OCI-LY7 (cell line): ENCODE data around the gene VPS45. TPM values are rescaled to one million over a fixed set of nuclear protein-coding genes. Genes with fewer than 3 reads are reported as not detected.
"Not testable (repeated sequence)": the region's sequence is repeated elsewhere in the genome, so short reads cannot be mapped to it uniquely, and the experiment has no call there.

Source experiments
- BruUV-seq: library from RNA; stranded (reverse); fragments of 400-500 nt; replicated peaks from 2 replicates; lab custom pipeline; 2021; lab: Mats Ljungman, UMichigan
- CTCF ChIA-PET: fragments of 300-600 bp; sonication (Branson Sonifier 250); formaldehyde crosslinking; loops from one replicate; lab custom pipeline; 2022; ENCODE audit warnings: antibody characterized with exemption; ENCODE audit not compliant: unreplicated experiment; lab: Charles Lee
- POLR2A ChIA-PET: fragments of 300-600 bp; sonication (Branson Sonifier 250); formaldehyde crosslinking; loops from one replicate; lab custom pipeline; 2022; ENCODE audit warnings: antibody characterized with exemption; lab: Charles Lee
- DNase-seq: peaks from one replicate; pipeline ENCODE4 v3.0.0-alpha.2; 2015; ENCODE audit warnings: low spot score
- H2AFZ ChIP-seq: fragments of 200-600 bp; sonication (generic), shearing (Covaris generic); 2 replicates; pipeline ENCODE4 v1.6.1; 2014; ENCODE audit warnings: mild to moderate bottlenecking, antibody characterized with exemption, low read length, moderate library complexity
- H3K27ac ChIP-seq: fragments of 200-600 bp; sonication (generic); 2 replicates; pipeline ENCODE4 v1.5.1; 2014; ENCODE audit warnings: mixed run types, low read depth, mild to moderate bottlenecking, moderate library complexity, low read length, inconsistent platforms; ENCODE audit not compliant: poor library complexity, severe bottlenecking
- H3K36me3 ChIP-seq: fragments of 200-600 bp; sonication (generic); 2 replicates; pipeline ENCODE4 v1.6.1; 2014; ENCODE audit warnings: mild to moderate bottlenecking, antibody characterized with exemption, low read length, moderate library complexity, mixed read lengths; ENCODE audit not compliant: insufficient read depth
- H3K4me1 ChIP-seq: fragments of 200-600 bp; sonication (generic); 2 replicates; pipeline ENCODE4 v1.5.1; 2014; ENCODE audit warnings: mild to moderate bottlenecking, low read length; ENCODE audit not compliant: insufficient read depth, poor library complexity, severe bottlenecking
- H3K4me2 ChIP-seq: fragments of 200-600 bp; sonication (generic); 2 replicates; pipeline ENCODE4 v1.6.1; 2014; ENCODE audit warnings: mild to moderate bottlenecking, low read length
- H3K4me3 ChIP-seq: fragments of 200-600 bp; sonication (generic); 2 replicates; pipeline ENCODE4 v1.5.1; 2014; ENCODE audit warnings: mild to moderate bottlenecking, low read depth, low read length; ENCODE audit not compliant: poor library complexity, severe bottlenecking
- H3K79me2 ChIP-seq: fragments of 200-600 bp; sonication (generic); 2 replicates; pipeline ENCODE4 v1.6.1; 2016; ENCODE audit warnings: low read depth, mild to moderate bottlenecking, low read length, moderate library complexity, mixed read lengths; ENCODE audit not compliant: insufficient read depth
- H3K9me2 ChIP-seq: fragments of 200-600 bp; sonication (generic); 2 replicates; pipeline ENCODE4 v1.6.1; 2016; ENCODE audit warnings: mild to moderate bottlenecking, low read length, mixed read lengths; ENCODE audit not compliant: insufficient read depth
- H3K9me3 ChIP-seq: fragments of 200-600 bp; sonication (generic); 2 replicates; pipeline ENCODE4 v1.6.1; 2014; ENCODE audit warnings: mild to moderate bottlenecking, mixed run types, low read length, mixed read lengths
- H4K20me1 ChIP-seq: fragments of 200-600 bp; sonication (generic); 2 replicates; pipeline ENCODE4 v1.6.1; 2014; ENCODE audit warnings: mild to moderate bottlenecking, antibody characterized with exemption, low read length, moderate library complexity, mixed read lengths; ENCODE audit not compliant: insufficient read depth
- EZH2phosphoT487 ChIP-seq: fragments of 200-600 bp; sonication (generic); IDR thresholded peaks from 2 replicates; pipeline ENCODE4 v1.6.1; 2018; ENCODE audit warnings: low read depth, borderline replicate concordance, mild to moderate bottlenecking, mixed run types, antibody characterized with exemption, low read length, moderate library complexity, mixed read lengths
- intact Hi-C: fragments of 100-400 bp; cut with micrococcal nuclease; formaldehyde crosslinking; loops from one replicate; pipeline ENCODE4 v1.10.0; 2022; ENCODE audit not compliant: unreplicated experiment
- total RNA-seq, 2 experiments: library from RNA; depleted of rRNA in 1 of 2; stranded (reverse); fragments of >200 nt in 1 of 2; shearing (Covaris generic) in 1 of 2; gene quantifications; 2 replicates each; pipeline ENCODE4 v1.2.3, GENCODE V29; 2014 to 2022
- TF ChIP-seq, protein P1 (sequence below): fragments of 200-600 bp; sonication (generic); conservative IDR thresholded peaks from 2 replicates; pipeline ENCODE4 v1.5.1; 2014; ENCODE audit warnings: mild to moderate bottlenecking, antibody characterized with exemption, low read length, moderate library complexity, mixed read lengths

VPS45 gene
- total RNA-seq, 2 experiments from 2014 or later, result 40.2 to 54.4 TPM

DNA sequence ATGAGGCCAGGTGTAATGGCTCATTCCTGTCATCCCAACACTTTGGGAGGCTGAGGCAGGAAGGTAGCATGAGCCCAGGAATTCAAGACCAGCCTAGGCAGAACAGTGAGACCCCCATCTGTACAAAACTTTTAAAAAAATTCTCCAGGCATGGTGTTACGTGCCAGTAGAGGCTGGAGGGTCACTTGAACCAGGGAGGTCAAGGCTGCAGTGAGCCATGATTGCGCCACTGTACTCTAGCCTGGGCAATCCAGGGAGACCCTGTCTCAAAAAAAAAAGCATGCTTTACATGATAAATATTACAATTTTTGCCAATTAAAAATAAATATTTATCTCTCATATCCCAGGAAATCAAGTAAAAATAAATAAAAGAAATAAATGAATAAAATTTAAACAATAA is 17.6 kb upstream of the VPS45 start:
- TF ChIP-seq, protein P1, sequence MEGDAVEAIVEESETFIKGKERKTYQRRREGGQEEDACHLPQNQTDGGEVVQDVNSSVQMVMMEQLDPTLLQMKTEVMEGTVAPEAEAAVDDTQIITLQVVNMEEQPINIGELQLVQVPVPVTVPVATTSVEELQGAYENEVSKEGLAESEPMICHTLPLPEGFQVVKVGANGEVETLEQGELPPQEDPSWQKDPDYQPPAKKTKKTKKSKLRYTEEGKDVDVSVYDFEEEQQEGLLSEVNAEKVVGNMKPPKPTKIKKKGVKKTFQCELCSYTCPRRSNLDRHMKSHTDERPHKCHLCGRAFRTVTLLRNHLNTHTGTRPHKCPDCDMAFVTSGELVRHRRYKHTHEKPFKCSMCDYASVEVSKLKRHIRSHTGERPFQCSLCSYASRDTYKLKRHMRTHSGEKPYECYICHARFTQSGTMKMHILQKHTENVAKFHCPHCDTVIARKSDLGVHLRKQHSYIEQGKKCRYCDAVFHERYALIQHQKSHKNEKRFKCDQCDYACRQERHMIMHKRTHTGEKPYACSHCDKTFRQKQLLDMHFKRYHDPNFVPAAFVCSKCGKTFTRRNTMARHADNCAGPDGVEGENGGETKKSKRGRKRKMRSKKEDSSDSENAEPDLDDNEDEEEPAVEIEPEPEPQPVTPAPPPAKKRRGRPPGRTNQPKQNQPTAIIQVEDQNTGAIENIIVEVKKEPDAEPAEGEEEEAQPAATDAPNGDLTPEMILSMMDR, result no peak
- no peak for TF ChIP-seq EZH2phosphoT487
- POLR2A ChIA-PET, result no interaction called here
- H3K9me2 ChIP-seq, result no peaks in the 10 kb centered on the region
- no peak overlapping the region for H3K4me2 ChIP-seq
- intact Hi-C loops, result loop anchor here (1.0 to 5.0 kb wide), 4 partner anchors 48 to 162 kb away; no protein-coding TSS in a partner anchor
- CTCF ChIA-PET, result no interaction called here
- H4K20me1 ChIP-seq, result no peaks in the 10 kb centered on the region
- no peaks in the 10 kb centered on the region for H3K79me2 ChIP-seq
- H3K27ac ChIP-seq, result no peak overlapping the region
- H3K4me1 ChIP-seq, result peaks cover 19% of the 10 kb centered on the region
- H3K4me3 ChIP-seq, result no peak overlapping the region
- no peaks in the 10 kb centered on the region for H3K36me3 ChIP-seq
- DNase-seq, result no peak
- H3K9me3 ChIP-seq, result no peaks in the 10 kb centered on the region
- BruUV-seq, result no TSS peak
- no peak overlapping the region for H2AFZ ChIP-seq

GRCh38 chr1:150051089-150051373 is 16.5 kb upstream of the VPS45 start:
- POLR2A ChIA-PET, result interaction anchor here (0.6 to 0.7 kb wide), 2 partner anchors 73 to 176 kb away, joined by 4 to 6 read pairs; no protein-coding TSS in a partner anchor
- Histone ChIP-seq H3K4me1 (peaks cover 19% of the 10 kb centered on the region), H3K79me2 (no peaks in the 10 kb centered on the region), H3K27ac (no peak overlapping the region), H3K9me3 (no peaks in the 10 kb centered on the region), H2AFZ (no peak overlapping the region), H3K4me2 (no peak overlapping the region), H4K20me1 (no peaks in the 10 kb centered on the region), H3K9me2 (no peaks in the 10 kb centered on the region), H3K36me3 (no peaks in the 10 kb centered on the region), H3K4me3 (no peak overlapping the region)
- DNase-seq, result no peak
- BruUV-seq, result no TSS peak
- no peak for TF ChIP-seq EZH2phosphoT487
- TF ChIP-seq, protein P1, result no peak
- CTCF ChIA-PET, result no interaction called here
- intact Hi-C loops, result loop anchor here (5.0 kb wide), 2 partner anchors 49 to 116 kb away; no protein-coding TSS in a partner anchor

DNA sequence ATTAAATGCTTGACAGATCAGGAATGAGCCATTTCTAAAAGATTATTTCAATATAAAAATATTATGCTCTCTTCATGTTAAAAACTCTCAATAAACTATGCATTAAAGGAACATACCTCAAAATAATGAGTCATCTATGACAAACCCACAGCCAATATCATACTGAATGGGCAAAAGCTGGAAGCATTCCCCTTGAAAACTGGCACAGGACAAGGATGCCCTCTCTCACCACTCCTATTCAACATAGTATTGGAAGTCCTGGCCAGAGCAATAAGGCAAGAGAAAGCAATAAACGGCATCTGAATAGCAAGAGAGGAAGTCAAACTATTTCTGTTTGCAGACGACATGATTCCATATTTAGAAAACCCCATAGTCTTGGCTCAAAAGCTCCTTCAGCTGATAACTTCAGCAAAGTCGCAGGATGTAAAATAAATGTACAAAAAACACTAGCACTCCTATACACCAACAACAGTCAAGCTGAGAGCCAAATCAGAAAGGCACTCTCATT is 15.6 kb upstream of the VPS45 start:
- CTCF ChIA-PET, H3K4me3 ChIP-seq: not testable (repeated sequence)
- POLR2A ChIA-PET, result interaction anchor here (0.7 kb wide), 1 partner anchor 163 kb away, joined by 3 read pairs; no protein-coding TSS in a partner anchor

More for the DNA sequence above, 15.6 kb upstream of the VPS45 start:
- not testable (repeated sequence) for H3K9me3 ChIP-seq, H4K20me1 ChIP-seq, H2AFZ ChIP-seq, H3K36me3 ChIP-seq, BruUV-seq, H3K79me2 ChIP-seq, H3K9me2 ChIP-seq, H3K27ac ChIP-seq
- peak; percentile 21 for DNase-seq
- H3K4me2 ChIP-seq, result peak overlapping the region; percentile 48
- intact Hi-C loops, result loop anchor here (5.0 kb wide), 2 partner anchors 50 to 115 kb away; no protein-coding TSS in a partner anchor
- H3K4me1 ChIP-seq, result peaks cover 19% of the 10 kb centered on the region
